GM21423 (cell line): ENCODE data around the gene CPED1.

ENCODE experiments used
- ATAC-seq: cut with Tn5 transposase; IDR thresholded peaks from one replicate; pipeline ENCODE4 v1.9.1; 2021; ENCODE audit warnings: mild to moderate bottlenecking, moderate library complexity; ENCODE audit not compliant: unreplicated experiment

CPED1 gene

DNA sequence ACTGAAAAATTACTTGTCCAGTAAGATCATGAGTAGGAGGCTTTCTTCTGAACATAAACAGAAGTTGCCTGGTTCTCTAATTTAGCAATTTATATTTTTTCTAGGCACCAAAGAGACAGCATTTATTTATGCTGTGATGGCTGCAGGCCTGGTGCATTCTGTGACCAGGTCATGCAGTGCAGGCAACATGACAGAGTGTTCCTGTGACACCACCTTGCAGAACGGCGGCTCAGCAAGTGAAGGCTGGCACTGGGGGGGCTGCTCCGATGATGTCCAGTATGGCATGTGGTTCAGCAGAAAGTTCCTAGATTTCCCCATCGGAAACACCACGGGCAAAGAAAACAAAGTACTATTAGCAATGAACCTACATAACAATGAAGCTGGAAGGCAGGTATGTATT lies 343.1 kb downstream of the CPED1 start:
- ATAC-seq: no peak

GRCh38 chr7:121334376-121334775 lies 345.9 kb downstream of the CPED1 start:
- no peak for ATAC-seq

GRCh38 chr7:121334875-121335648 lies 346.6 kb downstream of the CPED1 start:
- ATAC-seq: no peak

GRCh38 chr7:121336579-121336978 lies 348.1 kb downstream of the CPED1 start:
- no peak for ATAC-seq

- ATAC-seq: no peak
These were observed 348.9 kb downstream of the CPED1 start for GRCh38 chr7:121337398-121337797.

DNA sequence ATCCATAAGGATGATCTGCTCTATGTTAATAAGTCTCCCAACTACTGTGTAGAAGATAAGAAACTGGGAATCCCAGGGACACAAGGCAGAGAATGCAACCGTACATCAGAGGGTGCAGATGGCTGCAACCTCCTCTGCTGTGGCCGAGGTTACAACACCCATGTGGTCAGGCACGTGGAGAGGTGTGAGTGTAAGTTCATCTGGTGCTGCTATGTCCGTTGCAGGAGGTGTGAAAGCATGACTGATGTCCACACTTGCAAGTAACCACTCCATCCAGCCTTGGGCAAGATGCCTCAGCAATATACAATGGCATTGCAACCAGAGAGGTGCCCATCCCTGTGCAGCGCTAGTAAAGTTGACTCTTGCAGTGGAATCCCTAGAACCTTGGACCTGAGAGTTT lies 350.6 kb downstream of the CPED1 start:
- no peak for ATAC-seq

GRCh38 chr7:121341933-121342332 lies 353.4 kb downstream of the CPED1 start:
- no peak for ATAC-seq

GRCh38 chr7:121342631-121343030 lies 354.1 kb downstream of the CPED1 start:
- no peak for ATAC-seq

DNA sequence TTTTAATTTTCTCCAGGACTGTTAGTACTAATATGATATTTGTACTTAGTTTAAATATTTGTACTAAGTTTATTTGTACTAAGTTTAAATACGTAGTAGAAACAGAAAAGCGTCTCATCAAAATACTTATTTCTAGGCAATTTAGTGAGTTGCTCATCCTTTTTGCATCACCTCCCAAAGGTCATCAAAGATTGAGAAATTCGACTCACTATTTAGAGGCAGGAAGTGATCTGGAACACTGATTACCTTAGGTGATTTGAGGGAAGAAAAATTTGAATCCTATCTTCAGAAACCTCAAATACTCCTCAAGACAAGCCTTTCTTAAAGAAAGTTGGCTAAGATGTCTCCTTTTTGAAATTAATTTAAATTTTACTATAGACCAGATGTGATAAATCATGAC lies 354.8 kb downstream of the CPED1 start:
- no peak for ATAC-seq

DNA sequence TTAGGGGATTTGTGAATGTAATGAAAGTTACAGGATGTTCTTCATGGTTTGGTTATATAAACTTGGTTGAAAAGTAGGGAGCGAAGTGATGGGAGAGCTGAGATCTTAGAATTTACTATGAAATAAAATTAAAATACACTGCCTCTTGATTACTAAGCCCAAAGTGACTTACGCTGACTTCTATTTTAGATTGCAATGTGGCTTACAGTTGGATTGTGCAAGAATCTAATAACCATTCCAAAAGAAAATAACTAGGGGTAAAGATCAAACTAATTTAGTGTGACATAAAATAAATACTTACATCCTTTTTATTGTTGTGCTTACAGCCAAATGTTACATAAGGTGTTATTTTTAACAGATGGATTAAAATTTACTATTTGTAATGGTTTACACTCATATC lies 355.6 kb downstream of the CPED1 start:
- ATAC-seq: no peak

DNA sequence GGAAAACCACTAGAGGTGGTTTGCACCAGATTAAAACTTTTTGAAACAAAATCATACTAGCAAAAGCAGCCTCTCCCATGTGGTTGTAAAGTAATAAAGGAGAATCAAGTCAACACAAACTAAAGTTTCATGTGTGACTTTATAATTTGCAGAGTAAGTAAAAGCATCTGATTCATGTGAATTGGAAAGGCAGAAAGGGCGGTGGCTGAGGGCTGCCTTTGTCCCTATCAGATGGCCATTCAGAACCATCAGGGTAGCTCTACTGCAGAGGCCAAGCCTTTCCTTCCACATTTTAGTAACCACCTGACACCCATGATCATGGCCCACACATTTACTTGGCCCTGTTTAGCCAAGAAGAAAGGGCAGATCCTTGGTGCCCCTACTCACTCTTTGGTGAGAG lies 356.0 kb downstream of the CPED1 start:
- ATAC-seq: no peak
